AG09319 (cell line): Measurements from ENCODE around the gene STX5.
"Not testable (repeated sequence)": the region's sequence is repeated elsewhere in the genome, so short reads cannot be mapped to it uniquely, and the experiment has no call there.

Experiments used
- DNase-seq: peaks from one replicate; pipeline ENCODE4 v3.0.0-alpha.2; 2010; ENCODE audit warnings: low read depth; ENCODE audit errors: extremely low read depth
- TF ChIP-seq, protein P1 (sequence below): IDR thresholded peaks from 2 replicates; pipeline ENCODE4 v1.5.1; 2011; ENCODE audit warnings: low read depth, mild to moderate bottlenecking, inconsistent platforms, low read length, moderate library complexity

STX5 gene

GRCh38 chr11:62874851-62875250, 43.0 kb upstream of the STX5 start:
- DNase-seq, result no peak
- TF ChIP-seq, protein P1, sequence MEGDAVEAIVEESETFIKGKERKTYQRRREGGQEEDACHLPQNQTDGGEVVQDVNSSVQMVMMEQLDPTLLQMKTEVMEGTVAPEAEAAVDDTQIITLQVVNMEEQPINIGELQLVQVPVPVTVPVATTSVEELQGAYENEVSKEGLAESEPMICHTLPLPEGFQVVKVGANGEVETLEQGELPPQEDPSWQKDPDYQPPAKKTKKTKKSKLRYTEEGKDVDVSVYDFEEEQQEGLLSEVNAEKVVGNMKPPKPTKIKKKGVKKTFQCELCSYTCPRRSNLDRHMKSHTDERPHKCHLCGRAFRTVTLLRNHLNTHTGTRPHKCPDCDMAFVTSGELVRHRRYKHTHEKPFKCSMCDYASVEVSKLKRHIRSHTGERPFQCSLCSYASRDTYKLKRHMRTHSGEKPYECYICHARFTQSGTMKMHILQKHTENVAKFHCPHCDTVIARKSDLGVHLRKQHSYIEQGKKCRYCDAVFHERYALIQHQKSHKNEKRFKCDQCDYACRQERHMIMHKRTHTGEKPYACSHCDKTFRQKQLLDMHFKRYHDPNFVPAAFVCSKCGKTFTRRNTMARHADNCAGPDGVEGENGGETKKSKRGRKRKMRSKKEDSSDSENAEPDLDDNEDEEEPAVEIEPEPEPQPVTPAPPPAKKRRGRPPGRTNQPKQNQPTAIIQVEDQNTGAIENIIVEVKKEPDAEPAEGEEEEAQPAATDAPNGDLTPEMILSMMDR, result no peak

DNA sequence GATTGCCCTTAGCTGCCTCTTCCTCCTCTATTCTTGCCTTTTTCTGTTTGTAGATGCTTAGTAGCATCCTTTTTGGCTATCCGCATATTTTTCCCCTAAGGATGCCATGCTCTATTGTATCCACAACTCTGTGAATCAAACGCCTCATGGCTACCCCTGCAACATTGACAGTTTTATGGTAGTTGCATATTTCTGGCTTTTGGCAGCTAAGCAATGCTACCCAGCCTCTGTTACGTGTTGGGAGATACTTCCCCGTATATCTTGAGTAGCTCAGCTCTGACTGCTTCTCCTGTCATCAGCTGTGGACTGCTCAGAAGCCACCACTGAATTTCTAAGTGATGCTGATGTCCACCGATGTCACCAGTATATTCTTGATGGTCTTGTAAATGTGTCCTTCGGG, 33.8 kb upstream of the STX5 start:
- TF ChIP-seq, protein P1, result no peak
- DNase-seq, result no peak

GRCh38 chr11:62863687-62864335, 32.0 kb upstream of the STX5 start:
- DNase-seq, result no peak
- TF ChIP-seq, protein P1, result no peak

DNA sequence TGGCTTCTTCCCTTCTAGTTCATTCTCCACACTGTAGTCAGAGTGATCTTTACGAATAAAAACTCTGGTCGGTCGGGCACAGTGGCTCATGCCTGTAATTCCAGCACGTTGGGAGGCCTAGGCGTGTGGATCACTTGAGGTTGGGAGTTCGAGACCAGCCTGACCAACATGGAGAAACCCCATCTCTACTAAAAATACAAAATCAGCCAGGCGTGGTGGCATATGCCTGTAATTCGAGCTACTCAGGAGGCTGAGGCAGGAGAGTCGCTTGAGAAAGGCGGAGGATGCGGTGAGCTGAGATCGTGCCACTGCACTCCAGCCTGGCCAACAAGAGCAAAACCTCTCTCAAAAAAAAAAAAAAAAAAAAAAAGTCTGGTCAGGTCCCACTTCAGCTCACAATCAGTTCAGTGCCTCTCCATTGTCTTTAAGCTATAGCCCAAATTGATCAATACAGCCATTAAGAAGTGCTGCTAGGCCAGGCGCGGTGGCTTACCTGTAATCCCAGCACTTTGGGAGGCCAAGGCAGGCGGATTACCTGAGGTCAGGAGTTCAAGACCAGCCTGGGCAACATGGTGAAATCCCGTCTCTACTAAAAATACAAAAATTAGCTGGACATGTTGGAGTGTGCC, 29.8 kb upstream of the STX5 start:
- not testable (repeated sequence) for DNase-seq

DNA sequence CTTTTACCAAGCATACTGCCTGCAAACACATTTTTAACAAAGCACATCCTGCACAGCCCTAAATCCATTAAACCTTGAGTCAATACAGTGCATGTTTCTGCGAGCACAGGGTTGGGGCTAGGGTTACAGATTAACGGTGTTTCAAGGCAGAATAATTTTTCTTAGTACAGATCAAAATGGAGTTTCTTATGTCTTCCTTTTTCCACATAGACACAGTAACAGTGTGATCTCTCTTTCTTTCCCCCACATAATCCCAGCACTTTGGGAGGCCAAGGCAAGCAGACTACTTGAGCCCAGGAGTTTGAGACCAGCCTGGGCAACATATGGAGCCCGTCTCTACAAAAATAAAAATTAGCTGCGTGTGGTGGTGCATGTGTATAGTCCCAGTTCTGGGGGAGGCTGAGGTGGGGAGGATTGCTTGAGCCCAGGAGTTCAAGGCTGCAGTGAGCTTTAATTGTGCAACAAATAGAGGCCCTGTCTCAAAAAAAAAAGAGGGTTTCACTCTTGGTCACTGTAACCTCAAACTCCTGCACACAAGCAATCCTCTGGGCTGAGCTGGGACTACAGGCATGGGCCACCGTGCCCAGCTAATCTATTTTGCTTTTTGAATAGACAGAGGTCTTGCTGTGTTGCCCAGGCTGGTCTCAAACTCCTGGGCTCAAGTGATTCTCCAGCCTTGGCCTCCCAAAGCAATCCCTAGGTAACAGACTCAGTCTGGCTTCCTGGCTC, 29.1 kb upstream of the STX5 start:
- TF ChIP-seq, protein P1, result no peak
- no peak for DNase-seq

DNA sequence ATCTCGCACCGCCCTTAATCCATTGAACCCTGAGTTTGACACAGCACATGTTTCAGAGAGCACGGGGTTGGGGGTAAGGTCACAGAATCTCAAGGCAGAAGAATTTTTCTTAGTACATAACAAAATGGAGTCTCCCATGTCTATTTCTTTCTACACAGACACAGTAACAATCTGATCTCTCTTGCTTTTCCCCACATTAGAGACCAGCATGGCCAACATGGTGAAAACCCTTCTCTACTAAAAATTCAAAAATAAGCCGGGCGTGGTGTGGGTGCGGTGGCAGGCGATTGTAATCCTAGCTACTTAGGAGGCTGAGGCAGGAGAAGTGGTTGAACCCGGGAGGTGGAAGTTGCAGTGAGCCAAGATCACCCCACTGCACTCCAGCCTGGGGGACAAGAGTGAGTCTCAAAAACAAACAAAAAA, 27.4 kb upstream of the STX5 start:
- not testable (repeated sequence) for DNase-seq

DNA sequence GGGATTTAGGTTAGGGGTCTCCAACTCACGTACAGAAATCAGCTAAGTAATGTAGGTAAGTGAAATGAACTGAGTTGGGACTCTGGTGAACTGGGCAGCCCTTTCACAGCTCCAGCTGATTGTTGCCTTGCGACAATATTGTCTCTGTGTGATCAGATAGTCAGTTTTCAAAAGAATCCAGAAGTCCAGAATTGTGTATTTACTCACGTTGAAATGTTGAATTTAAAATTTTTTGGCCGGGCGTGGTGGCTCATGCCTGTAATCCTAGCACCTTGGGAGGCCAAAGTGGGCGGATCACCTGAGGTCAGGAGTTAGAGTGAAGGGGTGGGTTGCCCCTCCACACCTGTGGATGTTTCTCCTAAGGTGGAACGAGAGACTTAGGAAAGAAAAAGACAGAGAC, 26.4 kb upstream of the STX5 start:
- TF ChIP-seq, protein P1, result no peak
- DNase-seq, result no peak

DNA sequence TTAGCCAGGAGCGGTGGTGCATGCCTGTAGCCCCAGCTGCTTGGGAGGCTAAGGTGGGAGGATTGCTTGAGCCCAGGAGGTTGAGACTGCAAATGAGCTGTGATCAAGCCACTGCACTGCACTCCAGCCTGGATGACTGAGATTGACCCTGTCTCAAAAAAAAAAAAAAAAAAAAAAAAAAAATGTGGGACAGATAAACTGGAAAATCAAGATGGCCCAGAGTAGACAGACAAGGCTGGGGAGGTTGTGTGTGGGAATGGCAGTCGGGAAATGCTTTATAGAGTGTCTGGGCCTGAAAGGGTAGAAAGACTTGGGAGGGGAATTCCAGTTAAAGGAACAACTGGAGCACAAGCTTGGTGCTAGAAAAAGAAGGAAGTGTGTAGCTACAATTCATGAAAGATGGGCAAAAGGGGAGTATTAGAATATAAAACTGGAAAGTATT, 25.7 kb upstream of the STX5 start:
- TF ChIP-seq, protein P1, result no peak
- no peak for DNase-seq
